HS-27A (cell line): ENCODE data around the gene LRMDA.
"Not testable (repeated sequence)": the region's sequence is repeated elsewhere in the genome, so short reads cannot be mapped to it uniquely, and the experiment has no call there.

Source experiments
- DNase-seq: peaks from one replicate; pipeline ENCODE4 v3.0.0-alpha.2; 2012; ENCODE audit warnings: low read depth, missing footprints

The LRMDA gene

DNA sequence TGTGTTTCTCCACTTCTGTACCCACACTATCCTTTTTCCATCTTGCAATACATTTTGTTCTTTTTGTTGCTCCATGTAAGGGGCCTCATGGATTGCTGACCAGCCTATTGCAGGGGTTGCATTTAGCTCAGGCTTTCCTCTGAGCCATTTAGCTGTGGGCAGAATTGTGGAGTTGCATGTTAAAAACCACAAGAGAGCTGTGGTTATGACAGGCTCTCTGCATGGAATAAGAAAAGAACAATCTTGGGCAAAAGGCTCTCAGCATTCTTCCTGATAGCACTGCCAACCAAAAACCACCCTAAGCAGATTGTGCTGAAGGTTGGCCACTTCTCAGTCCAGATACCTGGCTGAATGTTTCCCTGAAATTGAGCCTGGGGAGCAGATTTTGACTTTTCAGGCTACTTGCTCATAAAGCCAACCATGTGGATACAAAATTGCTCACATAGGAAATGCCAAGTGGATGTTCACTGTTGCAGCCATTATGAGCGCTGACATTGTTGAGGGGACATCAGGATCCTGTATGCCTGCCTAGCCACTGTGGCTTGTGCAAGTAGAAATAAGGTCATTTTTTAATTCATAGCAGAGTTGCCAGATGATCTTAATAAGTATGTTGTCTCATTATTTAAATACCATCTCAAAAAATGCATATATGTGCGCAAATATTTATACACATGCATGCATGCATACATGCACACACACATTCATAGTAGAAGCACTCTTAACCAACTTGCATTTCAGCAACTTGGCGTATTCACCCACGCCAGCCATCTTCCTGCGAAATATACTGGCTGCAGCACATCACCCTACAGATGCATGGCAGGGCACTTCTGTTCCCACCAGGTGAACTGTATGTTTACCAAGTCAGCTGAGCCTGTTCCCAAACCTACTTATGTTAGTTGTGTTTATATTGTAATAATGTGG is 695.4 kb downstream of the LRMDA start:
- no peak for DNase-seq

DNA sequence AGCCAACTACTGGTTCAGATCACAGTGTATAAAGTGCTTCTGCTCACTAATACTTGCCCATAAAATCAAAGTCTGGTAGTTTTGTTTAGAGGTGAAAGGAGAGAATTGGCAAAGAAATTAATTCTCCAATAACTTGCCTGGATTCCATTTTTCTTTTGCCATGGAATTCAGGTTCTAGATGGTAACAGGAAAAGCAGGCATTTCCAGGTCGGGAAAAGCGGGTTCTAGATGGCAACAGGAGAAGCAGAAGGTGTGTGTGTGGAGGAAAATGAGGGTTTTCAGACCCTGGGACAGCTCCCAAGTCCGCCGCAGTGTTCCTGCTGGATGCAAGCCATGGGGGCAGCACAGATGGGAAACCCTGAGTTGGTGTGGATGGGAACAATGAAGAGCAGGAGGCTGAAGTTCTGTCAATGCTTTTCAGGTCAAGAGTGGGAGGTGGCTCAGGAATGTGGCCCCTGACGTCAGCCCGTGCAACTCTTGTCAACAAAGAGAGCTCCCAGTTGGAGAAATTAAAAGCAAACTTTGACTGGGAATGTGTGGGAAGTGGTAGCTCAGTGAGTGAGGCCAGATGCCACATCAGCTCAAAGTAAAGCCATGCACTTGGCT is 696.7 kb downstream of the LRMDA start:
- DNase-seq: no peak

DNA sequence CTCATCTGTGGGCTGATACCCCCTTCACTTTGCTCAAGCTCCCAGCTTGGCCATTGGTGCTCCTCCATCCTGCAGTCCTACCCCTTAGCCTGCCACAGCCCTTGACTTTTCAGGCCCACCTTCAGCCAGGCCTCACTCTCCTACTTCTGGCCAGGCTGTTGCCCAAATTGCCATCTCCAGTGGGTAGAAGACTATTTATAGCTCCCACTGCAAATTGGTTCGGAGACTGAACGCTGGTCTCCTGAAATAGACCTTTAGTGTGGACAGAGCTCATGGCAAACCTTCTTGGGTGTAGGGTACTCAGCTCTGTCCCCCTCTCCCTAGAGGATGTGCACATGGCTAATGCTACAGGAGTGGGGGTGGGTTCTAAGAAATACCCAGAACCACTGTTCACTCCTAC is 697.8 kb downstream of the LRMDA start:
- DNase-seq: no peak

GRCh38 chr10:76130892-76131291 is 699.5 kb downstream of the LRMDA start:
- no peak for DNase-seq

DNA sequence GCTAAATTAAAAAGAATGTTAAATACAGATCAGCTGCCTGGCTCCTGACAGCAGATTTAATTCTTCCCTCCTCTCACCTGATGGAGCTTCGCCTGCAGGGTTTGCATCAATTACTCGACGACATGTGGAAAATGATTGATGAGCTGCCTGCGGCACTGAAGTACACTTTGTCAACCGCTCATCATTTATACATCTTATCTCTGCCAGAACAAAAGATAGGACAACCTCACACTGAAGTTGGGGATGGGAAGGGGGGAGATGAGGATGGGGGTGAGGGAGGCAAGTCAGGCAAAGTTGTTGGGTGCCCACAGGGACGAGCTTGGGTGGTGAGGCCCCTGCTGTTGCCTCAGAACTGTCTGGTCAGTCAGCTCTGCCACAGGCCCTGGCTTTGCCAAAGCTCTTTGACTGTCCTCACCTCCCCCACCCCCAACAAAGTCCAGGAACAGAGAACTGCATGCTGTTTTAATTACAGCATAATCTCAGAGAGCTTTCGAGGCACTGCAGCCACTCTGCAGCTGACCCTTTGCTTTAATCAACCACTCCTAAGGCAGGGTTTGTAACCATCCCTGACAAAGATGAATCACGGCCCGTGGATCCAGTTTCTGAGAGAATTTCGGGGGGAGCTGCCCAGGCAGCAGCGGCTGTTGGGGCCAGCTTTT is 702.3 kb downstream of the LRMDA start:
- DNase-seq: no peak

DNA sequence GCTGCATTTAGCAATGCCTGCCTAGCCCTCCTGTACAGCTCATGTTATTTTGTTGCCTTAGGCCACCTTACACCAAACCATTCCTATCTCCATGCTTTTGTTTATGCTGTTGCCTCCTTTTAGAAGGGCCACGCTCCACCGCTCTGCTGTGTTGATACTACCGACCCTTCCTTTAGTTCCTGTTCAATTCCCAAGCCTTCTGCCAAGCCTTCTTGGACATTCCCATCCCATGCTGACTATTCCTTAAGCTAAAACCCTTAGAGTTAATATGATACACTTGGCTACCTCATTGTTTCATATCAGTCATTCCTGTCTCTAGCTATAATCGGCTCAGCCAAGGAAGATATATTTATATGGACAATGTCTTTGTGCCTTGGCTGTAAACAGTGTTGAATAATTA is 705.5 kb downstream of the LRMDA start:
- DNase-seq: no peak

DNA sequence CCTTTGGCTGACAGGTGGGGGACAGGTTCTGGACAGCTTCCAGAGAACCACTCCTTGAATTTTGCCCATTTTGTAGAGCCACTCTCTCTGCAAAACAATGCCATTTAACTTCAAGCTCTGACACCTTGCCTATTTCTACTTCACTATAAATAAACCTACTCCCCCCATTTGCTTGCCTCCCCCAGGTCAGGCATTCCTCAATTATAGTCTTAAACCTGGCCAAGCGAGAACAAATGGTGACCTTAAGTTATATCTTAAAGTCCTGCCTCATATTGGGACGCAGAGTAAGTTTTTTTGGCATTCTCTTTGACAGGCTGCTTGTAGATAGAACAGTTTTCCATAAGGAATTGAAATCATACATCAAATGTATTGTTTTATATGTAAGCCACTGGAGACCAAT is 706.9 kb downstream of the LRMDA start:
- DNase-seq: no peak

- no peak for DNase-seq
These were observed 707.5 kb downstream of the LRMDA start for GRCh38 chr10:76138906-76139305.

- no peak for DNase-seq
These were observed 708.0 kb downstream of the LRMDA start for GRCh38 chr10:76139431-76139830.

DNA sequence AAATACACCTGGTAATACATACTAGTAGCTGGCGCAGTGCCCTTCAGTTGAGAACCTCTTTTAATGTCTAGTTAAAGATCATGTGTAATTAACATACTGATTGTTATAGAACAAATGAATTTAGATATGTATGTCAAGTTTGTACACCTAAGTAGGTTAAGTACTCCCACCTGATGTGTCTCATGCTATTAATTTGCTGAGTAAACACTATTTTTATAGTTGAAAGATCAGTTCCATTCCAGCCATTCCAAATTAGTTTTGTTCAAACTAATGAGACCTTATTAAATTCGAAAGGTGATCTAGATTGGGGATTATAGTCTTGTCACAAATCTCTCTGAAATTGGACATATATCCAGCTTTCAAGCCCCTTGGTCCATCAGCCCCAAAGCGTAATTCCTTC is 710.0 kb downstream of the LRMDA start:
- no peak for DNase-seq

DNA sequence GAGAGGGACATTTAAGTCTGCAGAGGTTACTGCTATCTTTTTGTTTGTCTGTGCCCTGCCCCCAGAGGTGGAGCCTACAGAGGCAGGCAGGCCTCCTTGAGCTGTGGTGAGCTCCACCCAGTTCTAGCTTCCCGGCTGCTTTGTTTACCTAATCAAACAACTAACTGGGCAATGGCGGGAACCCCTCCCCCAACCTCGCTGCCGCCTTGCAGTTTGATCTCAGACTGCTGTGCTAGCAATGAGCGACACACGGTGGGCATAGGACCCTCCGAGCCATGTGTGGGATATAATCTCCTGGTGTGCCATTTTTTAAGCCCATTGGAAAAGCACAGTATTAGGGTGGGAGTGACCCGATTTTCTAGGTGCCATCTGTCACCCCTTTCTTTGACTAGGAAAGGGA is 716.8 kb downstream of the LRMDA start:
- DNase-seq: not testable (repeated sequence)

DNA sequence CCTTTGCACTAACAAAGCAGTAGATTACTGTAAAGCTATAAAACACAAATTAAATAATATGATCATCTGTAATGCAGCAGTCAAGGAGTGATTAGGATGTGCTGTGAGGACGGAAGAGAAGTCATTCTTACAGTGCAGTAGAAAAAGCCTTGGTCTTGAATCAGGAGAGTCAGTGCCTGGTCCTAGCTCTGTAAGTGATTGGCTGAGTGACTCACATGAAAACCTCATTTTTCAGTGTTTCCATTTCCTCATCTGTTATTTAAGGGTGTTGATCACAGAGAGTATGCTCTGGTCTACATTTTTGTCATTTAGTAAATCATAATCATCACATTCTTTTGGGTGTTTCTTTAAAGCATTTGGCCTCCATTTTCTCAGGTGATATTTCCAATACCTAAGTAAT is 717.8 kb downstream of the LRMDA start:
- no peak for DNase-seq

- DNase-seq: no peak
These were observed 718.2 kb downstream of the LRMDA start for GRCh38 chr10:76149602-76150138.

DNA sequence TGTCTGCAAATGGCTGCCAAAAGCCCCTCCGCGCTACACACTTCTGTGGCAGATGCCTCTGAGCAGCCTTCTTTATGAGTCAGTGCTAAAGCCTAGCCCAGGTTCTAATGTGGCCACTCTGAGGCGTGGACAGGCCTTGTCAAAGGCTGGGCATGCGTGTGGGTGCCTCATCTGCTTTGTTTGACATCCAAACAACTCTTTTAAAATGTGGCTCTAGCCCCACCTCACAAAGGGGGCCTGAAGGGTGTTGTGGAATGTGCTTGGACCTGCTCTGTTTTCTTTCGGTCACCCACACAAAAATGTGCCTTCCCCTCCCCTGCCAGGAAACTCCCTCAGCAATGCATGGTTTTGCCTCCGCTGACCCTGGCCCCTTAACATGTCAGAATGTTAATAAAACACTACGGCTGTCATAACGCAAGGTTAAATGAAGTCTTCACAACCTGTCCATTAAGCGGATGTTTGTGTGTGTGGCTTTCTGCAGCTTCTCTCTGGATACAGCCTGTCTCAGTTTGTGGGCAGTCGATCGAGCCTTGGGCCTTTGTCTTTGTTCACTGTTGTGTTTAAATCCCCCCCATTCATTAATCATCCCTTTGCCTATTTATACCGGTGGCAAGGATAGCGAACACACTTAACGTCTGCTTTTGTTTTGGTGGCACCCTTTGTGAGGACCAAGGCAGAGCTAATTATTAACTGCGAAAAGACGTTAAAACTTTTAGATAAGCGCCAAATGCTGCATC is 718.9 kb downstream of the LRMDA start:
- no peak for DNase-seq

- DNase-seq: no peak
These were observed 719.5 kb downstream of the LRMDA start for GRCh38 chr10:76150876-76151288.

DNA sequence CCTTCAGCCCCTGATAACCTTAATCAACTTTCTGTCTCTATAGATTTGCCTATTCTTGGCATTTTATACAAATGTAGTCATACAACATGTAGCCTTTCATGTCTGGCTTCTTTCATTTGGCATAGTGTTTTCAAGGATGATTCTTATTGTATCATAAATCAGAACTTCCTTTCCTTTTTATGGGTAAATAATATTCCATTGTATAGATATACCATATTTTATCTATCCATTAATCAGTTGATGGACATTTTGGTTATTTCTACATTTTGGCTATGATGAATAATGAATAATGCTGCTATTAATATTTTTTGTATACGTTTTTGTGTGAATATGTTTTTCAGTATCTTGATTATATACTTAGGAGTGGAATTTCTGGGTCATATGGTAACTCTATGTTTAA is 720.8 kb downstream of the LRMDA start:
- DNase-seq: no peak

GRCh38 chr10:76155961-76156360 is 724.5 kb downstream of the LRMDA start:
- DNase-seq: no peak

DNA sequence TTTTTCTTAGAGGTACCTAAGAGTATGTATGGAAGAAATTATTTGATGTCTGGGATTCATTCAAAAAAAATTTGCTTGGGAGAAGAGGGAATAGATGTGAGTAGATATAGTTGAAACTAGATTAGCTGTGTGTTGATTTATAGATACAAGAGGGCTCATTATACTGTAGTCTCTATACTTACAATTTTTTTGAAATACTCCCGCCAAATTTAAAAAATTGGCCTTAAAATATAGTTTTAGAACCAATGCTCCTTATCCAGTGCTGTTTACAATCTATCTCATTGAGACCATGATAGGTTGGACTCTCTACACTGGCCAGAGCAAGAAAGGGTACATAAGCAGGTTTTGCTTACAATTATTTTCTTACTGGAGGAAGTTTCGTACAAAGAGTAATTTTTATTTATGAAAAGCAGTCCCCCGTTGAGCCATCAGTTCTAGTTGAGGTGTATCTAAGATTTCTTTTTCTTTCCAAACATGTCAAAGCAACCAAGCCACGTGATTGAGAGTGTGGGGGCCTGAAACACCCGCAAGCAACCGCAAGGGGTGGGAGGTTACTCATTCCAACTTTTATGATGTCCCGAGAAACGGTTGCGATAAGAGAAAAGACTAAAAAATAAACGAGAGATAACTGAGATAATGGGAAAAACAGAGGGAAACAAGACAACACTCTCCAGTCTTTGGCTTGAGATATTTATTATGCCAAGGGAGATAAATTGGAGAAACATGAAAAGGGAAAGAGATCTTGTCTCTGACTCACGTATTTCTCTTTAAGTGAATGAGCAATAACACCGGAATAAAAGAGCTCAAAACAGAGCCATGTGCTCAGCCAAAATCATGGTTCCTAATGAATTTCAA is 729.2 kb downstream of the LRMDA start:
- DNase-seq: no peak

GRCh38 chr10:76161301-76161582 is 729.8 kb downstream of the LRMDA start:
- no peak for DNase-seq

- DNase-seq: no peak
These were observed 737.0 kb downstream of the LRMDA start for GRCh38 chr10:76168437-76168836.

DNA sequence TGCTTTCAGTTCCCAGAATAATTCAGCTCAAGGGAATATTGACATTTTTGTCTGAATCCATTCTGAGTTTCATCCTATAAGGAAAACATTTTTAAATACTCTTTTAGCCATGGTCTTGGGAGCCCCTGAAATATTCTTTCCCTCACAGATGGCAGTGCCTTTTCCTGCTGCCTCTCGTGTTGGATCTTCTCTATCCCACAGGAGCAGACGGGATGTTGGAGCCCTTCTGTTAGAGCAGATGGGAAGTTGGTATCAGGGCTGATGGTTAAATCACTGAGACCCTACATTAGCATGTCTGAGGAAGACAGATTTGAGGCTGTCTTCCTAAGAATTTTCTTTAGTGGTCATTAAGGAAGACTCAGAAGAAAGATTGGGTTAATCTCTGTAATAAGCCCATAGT is 737.8 kb downstream of the LRMDA start:
- no peak for DNase-seq
